Smooth muscle cell of the brain vasculature (primary cell): Measurements from ENCODE around the gene CENPX.
A peak's percentile ranks its signal among the peaks of the same experiment; 100 is the strongest.

Experiments
- DNase-seq: peaks from one replicate; pipeline ENCODE4 v3.0.0-alpha.2; 2012; ENCODE audit warnings: low read depth, low spot score

Gene CENPX

DNA sequence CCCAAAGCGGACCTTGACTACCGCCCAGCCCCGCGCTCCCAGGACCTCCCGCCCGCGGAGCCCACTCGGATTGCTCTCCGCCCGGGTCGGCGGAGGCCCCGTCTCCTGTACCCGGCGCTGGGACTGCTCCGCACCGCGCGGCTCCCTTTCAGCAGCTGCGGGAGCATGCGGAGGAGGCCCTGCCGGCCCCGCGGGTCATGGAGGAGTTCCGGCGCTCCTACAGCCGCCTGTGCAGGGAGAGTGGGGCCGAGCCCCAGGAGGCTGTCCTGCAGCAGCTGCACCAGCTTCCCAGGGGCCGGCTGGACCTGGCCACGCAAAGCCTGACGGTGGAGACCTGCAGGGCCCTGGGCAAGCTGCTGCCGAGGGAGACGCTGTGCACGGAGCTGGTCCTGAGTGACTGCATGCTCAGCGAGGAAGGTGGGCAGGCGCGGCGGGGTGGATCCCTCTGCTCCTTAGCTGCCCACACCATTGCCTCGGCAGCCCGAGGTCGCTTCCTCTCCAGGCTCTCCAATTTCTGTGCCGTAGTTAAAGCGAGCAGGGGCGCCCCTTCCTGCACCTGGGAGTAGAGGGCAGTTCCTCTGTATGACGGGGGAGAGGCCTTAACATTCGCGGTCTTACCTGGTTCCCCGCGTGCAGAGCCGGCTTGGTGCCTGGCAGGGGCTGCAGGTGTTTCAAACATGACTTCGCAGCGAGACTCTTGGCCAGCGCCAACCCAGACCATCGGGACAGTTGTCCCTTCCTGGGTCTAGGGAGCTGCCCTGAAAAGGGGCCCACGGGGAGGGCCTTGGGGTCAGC is 966 bp upstream of the CENPX start:
- DNase-seq, result no peak

DNA sequence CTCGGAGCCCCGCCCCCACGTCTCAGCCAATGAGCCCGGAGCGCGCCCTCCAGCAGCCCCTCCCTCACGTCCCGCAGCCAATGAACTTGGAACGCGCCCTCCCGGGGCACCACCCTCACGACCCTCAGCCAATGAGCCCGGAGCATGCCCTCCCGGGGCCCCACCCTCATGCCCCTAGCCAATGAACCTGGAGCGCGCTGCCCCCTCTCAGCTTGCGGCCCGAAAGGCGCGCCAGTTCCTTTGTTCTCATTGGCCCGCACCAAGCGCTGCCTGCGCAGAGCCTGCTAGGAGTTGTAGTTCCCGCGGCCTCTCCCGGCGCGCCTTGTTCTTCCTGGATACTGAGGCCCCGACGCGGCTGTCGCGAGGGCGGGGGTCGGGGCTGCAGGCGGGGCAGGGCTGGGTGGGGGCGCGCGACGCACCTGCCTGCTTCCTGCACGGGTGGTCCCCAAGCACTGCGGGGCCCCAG is 336 bp upstream of the CENPX start, which contains the start of gene LRRC45:
TSS of gene LRRC45 (plus strand) at position 325 of the 466 bp plus-strand sequence. CDS start 339 bp downstream, outside the sequence.
- DNase-seq, result peak; percentile 99

DNA sequence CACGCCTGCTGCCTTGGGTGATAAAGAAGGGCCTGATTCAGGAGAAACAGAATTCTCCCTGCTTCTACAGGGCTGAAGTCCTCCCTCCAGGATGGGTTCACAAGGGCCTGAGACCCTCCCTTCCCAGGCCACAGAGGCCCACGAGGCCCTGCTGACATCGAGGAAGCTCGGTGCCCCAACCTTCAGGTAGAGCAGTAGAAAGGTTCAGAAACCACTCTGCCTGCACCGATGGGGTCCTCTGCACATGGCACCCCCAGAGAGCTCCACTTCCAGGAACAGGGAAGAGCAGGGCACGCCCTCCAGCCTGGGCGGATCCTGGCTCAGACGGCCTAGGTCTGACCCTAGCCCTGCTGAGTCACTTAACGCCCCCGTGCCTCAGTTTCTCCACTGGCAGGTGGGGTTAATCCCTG is 773 bp downstream of the CENPX start:
- DNase-seq, result no peak

DNA sequence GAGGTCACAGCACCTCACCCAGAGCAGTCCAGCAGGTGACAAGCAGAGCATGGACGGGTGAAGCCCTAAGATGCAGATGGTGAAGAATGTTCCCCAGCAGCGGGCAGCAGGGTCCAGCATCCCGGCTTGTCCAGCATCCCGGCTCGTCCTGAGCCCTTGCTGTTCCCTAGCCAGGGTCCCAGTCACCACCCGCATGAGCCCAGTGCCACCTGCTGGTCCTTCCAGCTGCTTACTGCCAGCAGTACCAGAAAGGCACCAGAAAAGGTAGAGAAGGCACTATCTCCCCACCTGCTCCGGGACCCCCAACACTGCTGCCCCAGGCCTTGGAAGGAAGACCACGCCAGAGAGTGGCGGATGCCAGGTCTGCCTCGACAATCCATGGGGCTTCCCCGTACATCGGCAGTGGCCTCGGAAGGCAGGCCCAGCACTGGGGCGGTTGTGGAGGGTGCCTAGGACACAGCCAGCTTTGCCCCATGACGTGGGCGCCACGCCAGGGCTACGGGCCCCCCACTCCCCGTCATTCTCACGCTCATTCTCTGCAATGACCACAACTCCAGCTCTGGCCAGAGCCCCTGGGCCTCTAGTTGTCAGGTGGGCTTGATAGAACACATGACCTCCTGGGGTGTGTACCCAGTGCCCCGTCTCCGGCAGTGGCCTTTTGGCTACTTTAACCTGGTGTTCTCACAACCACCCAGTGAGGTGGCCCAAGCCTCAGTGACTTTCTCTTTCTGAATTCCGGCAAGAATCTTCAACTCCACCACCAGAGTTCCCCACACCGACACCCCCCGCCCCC is 1.4 kb downstream of the CENPX start:
- DNase-seq, result no peak

DNA sequence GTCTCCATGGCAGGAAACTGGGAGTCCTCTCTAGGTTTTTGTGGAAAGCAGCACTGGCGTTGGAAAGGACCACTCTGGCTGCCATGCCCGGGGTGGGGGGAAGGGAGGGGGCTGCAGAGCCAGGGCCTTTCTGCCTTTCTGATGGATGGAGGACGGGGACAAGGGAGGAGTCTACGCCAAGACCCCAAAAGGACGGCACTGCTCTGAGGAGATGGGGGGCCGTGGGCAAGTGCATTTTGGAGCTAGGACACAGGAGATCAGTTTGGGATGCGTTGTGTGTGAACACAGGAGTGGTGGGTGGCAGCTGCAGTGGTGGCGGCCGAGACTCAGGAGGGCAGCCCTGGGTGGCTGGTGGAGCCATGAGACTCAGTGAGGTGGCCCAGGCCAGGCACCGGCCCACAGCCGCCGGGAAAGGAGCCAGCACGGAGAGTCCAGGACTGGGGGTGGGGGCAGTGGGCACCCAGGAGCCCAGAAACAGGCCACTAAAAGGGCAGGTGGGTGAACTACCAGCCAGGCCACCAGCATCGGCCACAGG is 2.0 kb downstream of the CENPX start:
- DNase-seq, result no peak

- no peak for DNase-seq
Observed at GRCh38 chr17:82019690-82020571, 2.7 kb downstream of the CENPX start.

- no peak for DNase-seq
Observed at GRCh38 chr17:82018989-82019689, 3.5 kb downstream of the CENPX start.

DNA sequence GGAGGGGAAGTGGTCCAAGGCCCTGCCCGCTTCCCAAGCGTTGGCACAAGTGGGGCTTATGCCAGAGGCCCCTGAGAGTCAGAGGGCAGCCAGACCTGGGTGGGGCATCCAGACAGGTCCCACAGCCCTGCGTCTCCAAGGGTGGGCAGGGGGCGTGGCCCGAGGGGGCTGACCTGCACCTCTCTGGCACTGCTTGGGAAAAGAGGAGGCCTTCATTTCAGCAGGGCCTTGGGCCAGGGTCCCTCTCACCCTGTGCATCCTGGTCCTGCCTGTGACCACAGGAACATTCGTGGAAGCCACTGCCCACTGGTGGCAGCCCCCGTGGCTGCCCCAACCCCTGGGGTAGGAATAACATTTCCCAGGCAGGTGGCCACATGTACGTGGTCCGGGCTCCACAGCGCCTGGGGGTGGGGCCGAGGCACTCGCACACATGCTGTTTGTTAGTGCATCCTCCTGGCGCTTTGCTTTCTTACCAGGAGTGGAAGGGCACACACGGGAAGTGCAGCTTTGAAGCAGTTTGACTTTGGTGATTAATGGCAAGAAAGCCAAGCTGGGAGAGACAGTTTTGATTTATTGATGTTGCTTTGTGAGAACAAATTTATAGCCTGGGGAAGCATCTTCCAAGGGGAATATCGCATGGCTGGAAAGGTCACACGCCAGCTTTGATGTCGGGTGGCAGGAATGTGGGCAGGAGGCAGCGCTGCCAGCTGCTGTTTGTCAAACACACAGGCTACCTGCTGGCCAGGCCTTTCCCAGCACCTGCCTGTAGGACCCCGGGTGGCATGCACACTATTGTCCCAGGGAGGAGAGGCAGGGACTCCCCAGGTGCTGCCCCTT is 4.3 kb downstream of the CENPX start:
- DNase-seq, result no peak

- no peak for DNase-seq
Observed at GRCh38 chr17:82017612-82018151, 5.0 kb downstream of the CENPX start.

DNA sequence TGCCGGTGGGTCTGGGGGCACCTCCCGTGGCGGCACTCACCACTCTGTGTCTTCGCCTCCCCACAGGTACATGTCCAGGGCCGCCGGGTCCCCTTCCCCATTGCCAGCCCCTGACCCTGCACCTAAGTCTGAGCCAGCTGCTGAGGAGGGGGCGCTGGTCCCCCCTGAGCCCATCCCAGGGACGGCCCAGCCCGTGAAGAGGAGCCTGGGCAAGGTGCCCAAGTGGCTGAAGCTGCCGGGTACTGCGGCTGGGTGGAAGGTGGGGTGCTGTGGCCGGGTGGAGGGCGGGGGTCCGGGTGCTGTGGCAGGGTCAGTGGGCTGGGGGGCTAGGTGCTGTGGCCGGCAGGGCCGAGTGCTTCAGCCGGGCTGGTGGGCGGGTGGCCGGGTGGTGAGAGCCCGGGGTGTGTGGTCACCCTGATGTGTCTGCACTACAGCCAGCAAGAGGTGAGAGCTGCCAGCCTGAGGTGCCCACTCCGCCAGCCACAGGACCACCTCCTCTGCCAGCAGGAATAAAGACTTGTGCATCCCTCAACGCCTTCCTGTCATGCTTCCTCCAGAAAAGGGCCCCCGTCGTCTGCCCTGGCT is 5.7 kb downstream of the CENPX start:
- no peak for DNase-seq

DNA sequence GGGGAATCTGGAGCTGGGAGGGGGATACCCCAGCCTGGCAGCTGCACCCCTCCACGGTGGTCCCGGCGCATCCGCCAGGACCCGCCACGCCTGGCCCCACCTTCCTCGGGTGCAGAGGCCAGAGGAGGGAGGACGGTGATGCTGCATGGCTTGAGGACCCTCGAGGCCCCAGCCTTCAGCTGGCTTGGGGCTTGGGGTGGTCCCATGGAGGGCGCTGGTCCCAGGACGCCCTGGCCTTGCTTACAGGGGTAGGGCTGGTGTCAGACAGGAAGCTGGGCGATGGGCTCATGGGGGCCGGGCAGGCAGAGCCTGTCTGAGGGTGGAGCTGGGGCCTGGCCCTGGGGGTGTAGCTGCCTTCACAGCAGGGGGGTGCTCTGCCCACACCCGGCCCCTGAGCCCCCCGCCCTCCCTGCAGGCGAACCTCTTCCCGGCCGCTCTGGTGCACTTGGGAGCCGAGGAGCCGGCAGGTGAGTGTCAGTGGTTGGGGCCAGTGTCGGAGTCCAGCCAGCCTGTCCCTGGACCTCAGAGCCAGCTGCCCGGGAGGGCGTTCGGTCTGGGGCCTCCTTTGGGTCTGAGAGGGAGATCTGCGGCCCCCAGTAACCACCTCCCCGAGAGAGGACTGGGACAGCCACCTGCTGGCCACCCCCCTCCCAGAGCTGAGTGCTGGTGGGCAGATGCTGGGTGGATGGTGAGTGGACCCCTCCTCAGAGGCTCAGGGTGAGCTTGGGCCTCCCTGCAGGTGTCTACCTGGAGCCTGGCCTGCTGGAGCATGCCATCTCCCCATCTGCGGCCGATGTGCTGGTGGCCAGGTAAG is 6.4 kb downstream of the CENPX start:
- no peak for DNase-seq

GRCh38 chr17:82015311-82015971 is 7.2 kb downstream of the CENPX start:
- DNase-seq, result no peak

DNA sequence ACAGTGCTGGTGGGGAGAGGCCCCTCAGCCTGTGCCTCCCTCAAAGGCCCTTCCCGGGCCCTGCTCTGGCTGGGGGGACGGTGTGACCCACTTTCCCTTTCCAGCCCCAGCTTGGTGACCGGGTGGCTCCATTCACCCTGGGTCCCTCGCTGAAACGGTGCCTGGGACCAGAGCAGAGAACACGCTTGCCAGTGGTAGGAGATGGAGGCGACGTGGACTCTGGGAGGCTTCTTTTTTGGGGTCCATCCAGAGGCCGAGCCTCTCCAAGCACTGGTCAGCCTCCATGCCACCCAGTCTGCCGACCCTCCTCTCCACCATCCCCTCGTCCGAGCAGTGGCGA is 7.7 kb downstream of the CENPX start:
- no peak for DNase-seq

- DNase-seq, result no peak
Observed at GRCh38 chr17:82014432-82014831, 8.2 kb downstream of the CENPX start.

DNA sequence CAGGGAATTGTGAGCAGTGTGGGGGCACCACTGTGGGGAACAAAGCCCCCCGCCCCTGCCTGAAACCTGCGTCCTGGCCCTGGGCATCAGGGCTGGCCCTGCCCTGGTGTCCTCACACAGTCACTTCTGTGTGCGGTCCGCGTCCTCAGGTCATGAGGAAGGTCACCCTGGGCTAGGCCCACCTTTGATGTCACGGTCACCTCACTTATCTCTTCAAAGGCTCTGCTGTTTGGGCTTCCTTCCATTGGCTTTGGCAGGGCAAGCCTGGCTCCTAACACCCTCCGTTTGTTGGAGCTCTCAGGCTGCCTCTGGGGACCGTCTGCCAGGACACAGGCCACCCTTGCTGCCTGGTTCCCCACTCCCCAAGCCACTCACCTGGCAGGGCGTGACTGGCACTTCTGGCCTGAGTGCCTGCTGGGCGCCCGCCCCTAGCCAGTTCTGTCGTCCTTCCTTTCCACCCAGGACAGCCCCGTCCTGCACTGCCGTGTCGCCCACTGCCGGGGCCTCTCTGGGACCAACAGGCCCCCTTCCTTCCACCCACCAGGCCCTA is 8.8 kb downstream of the CENPX start:
- no peak for DNase-seq

GRCh38 chr17:82013341-82013740 is 9.3 kb downstream of the CENPX start:
- no peak for DNase-seq

GRCh38 chr17:82012640-82013295 is 9.9 kb downstream of the CENPX start:
- no peak for DNase-seq
